Right ventricle myocardium inferior (tissue), 1 donor: ENCODE data around the gene NCKIPSD. TPM values are rescaled to one million over a fixed set of nuclear protein-coding genes. Genes with fewer than 3 reads are reported as not detected.
A peak's percentile ranks its signal among the peaks of the same experiment; 100 is the strongest.

ENCODE experiments used
- ATAC-seq: fragments of 200-7000 bp; cut with Tn5 transposase; one replicate; pipeline ENCODE4 v1.9.1; 2020; ENCODE audit warnings: mild to moderate bottlenecking, moderate library complexity
- DNase-seq: peaks from one replicate; pipeline ENCODE4 v3.0.0; 2021; ENCODE audit errors: missing footprints
- intact Hi-C: fragments of 100-400 bp; cut with DNase I; formaldehyde crosslinking; loops from one replicate; pipeline ENCODE4 v1.11.0; 2022
- microRNA-seq: library from miRNA; unstranded; fragments of <30 nt; microRNA quantifications from one replicate; pipeline ENCODE4 v1.2.0, GENCODE V29; 2020
- total RNA-seq: library from RNA; stranded (reverse); fragmentation: NEBNext Ultra II Directional; extraction: Animal tissue kit (Norgen Biotek cat#: 25700); gene quantifications from one replicate; pipeline ENCODE4 v1.2.1, GENCODE V29; 2021
- donor health status: DM: no; HTN: yes; CAD: no; lungs with severe emphysema.

The NCKIPSD gene
- total RNA-seq, 1 donor from 2014 or later, result 15.4 TPM

GRCh38 chr3:48634661-48635221 lies 51.0 kb downstream of the NCKIPSD start:
- DNase-seq (peak; percentile 79), ATAC-seq (peak; percentile 47)
- intact Hi-C loops, result loop anchor here (1.0 to 2.0 kb wide), 4 partner anchors 22 to 78 kb away; partner anchors contain the start of genes NCKIPSD, PFKFB4 and UQCRC1

DNA sequence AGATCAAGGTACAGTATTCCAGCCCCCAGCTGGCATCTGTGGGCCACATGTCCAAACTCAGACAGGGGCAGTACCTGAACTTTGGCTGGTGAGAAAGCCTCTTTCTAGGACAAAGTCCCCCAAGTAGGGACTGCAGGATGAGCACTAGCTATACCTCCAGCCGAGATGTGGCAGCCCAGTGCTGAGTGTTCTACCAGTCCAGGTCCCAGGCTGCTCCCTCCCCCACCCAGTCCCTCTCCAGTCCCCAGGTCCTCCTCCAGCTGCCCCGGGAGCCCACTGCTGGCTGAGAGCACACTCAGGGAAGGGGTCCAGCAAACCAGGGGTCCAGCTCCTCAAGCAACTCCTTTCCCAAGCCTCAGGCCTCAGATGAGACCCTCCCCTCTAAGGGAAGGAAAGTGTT lies 52.0 kb downstream of the NCKIPSD start:
- ATAC-seq (no peak), DNase-seq (no peak)
- intact Hi-C loops, result loop anchor here (2.0 kb wide), 3 partner anchors 25 to 77 kb away; partner anchors contain the start of genes NCKIPSD, PFKFB4 and UQCRC1

DNA sequence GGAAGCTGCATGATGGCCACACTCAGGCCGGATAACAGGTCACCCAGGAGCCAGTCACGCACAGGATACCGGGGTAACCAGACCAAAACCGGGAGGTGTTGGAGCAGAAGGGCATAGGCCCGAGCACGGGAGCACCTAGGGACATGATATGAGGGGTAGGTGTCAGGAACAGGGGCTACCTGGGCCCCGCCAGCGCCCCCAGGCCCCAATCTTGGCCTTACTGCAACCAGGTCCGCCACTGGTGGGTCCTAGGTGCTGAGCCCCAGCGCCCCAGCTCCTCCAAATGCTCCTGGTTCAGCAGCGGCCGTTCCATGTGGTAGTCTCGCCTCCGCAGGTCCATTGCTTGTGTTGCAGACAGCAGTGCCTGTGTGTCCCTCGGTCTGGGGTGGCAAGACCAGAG lies 52.5 kb downstream of the NCKIPSD start:
- DNase-seq (no peak), ATAC-seq (no peak)
- intact Hi-C loops, result no loop called here

DNA sequence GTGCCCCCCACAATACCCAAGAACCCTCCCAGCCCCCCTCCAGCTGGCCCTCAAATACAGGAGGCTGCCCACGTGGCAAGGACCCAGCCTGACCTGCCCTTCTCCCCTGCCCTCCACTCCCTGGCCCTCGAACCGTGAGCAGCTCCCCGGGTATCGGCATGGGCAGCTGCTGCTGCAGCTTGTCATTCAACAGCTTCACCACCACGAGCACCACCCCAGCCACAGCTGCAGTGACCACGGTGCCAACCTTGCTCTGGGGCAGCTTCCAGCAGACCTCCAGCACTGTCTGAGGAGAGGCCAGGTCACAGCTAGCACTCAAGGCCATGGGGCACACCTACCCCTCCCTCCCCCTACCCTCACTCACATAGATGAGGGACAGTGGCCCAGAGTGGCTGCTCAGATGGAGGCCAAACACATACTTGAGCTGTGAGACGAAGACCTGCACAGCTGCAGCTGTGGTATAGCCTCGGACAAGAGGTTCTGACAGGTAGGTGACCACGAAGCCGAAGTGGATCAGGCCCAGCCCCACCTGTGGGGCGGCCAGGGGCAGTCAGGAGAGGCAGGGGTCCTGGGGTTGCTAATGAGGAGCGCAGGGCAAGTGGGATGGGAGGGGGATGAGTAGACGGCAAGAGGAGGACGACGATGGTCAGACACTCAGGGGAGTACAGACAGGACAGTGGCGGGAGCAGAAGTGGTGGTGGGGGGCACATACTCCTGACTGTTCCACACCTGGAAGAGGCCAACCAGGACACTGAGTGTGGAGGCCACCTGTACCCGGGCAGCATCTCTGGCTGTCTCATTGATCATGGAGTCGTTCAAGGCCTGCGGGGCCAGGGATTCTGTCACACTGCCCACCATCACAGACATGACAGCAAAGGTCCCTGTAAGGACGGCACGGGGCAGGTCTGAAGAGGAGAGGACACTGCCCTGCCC lies 53.9 kb downstream of the NCKIPSD start:
- no peak for ATAC-seq
- intact Hi-C loops, result no loop called here
- DNase-seq, result no peak

GRCh38 chr3:48630833-48631232 lies 54.9 kb downstream of the NCKIPSD start:
- DNase-seq, result no peak
- ATAC-seq, result no peak
- intact Hi-C loops, result no loop called here

GRCh38 chr3:48630407-48630806 lies 55.3 kb downstream of the NCKIPSD start:
- intact Hi-C loops, result no loop called here
- no peak for DNase-seq
- ATAC-seq, result no peak

- no peak for DNase-seq
- no peak for ATAC-seq
- intact Hi-C loops, result no loop called here
Measured at GRCh38 chr3:48629894-48630293, 55.8 kb downstream of the NCKIPSD start.

GRCh38 chr3:48628277-48629017 lies 57.3 kb downstream of the NCKIPSD start:
- intact Hi-C loops, result no loop called here
- no peak for ATAC-seq
- DNase-seq, result no peak

- no peak for ATAC-seq
- DNase-seq, result no peak
- intact Hi-C loops, result no loop called here
Measured at GRCh38 chr3:48625600-48625999, 60.1 kb downstream of the NCKIPSD start.

DNA sequence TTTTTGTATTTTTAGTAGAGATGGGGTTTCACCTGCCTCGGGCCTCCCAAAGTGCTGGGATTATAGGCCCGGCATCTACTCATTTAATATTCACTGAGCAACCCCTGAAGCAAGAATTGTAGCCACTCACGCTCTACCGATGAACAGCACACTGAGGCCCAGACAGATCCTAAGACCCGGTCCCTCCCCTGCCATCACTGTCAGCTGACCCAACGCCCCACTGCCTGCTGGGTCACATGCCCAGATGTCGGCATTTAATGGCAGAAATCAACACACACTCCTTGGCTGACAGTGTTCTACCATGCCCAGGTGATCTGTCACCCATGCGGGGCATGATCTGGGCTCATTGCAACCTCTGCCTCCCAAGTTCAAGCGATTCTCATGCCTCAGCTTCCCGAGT lies 60.9 kb downstream of the NCKIPSD start:
- intact Hi-C loops, result no loop called here
- no peak for DNase-seq
- ATAC-seq, result no peak

DNA sequence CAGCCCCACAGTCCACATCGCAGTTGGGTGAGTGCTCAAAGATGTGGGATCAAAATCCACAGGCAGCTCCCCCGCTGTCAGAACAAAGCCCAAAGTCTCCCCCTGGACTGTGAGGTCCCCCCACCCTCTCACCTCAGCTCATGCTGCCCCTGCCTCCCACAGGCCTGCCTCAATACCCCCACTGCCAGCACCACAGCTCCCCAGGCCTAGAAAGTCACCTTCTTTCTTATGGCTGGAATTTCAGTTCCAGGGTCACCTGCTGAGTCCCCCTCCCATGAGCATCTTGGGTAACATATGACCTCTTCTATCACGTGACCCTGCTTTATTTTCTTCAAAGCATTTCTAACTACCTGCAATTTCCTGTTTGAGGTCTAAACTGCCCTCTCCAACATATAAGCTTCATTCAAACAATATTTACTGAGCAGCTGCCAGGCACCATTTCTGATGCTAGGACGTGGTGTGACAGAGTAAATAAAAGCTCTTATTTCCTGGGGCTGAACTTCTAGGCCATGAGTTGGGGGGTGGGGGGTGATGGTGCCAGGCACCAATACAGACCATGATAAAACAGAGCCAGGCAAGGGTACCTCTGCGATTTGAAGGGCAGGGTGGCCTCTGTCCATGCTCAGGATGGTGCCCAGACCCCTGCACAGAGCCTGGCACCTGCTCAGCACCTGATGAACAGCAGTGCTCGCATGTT lies 61.7 kb downstream of the NCKIPSD start:
- ATAC-seq, result no peak
- intact Hi-C loops, result no loop called here
- DNase-seq, result no peak

Small RNA genes lying within 50 kb of the gene (microRNA-seq; reads per million reads assigned to microRNA genes)
- gene MIR4793, result not detected

Other genes with a start within 250 kb of the NCKIPSD start
- gene CCDC51, start 245.8 kb downstream of the NCKIPSD start, total RNA-seq, result 13.3 TPM
- 251 TPM for gene TMA7, start 245.7 kb downstream of the NCKIPSD start, total RNA-seq
- gene ATRIP, start 239.2 kb downstream of the NCKIPSD start, total RNA-seq, result 3.2 TPM
- 57.3 TPM for gene SHISA5, start 181.7 kb downstream of the NCKIPSD start, total RNA-seq
- gene PFKFB4, start 129.1 kb downstream of the NCKIPSD start, total RNA-seq, result 2.4 TPM
- gene UCN2, start 122.1 kb downstream of the NCKIPSD start, total RNA-seq, result not detected
- gene COL7A1, start 90.6 kb downstream of the NCKIPSD start, total RNA-seq, result 14.9 TPM
- 1,186 TPM for gene UQCRC1, start 76.3 kb downstream of the NCKIPSD start, total RNA-seq
- not detected for gene TMEM89, start 64.1 kb downstream of the NCKIPSD start, total RNA-seq
- gene SLC26A6, start 50.5 kb downstream of the NCKIPSD start, total RNA-seq, result 14.1 TPM
- gene CELSR3, start 23.0 kb downstream of the NCKIPSD start, total RNA-seq, result 0.38 TPM
- 29.3 TPM for gene IP6K2, start 31.3 kb upstream of the NCKIPSD start, total RNA-seq
- 57.9 TPM for gene PRKAR2A, start 162.0 kb upstream of the NCKIPSD start, total RNA-seq
- gene SLC25A20, start 213.0 kb upstream of the NCKIPSD start, total RNA-seq, result 130 TPM
- gene ARIH2, start 232.9 kb upstream of the NCKIPSD start, total RNA-seq, result 149 TPM